Left lung (tissue), 10 donors: ENCODE results near the gene STMN1. TPM values are rescaled to one million over a fixed set of nuclear protein-coding genes. Genes with fewer than 3 reads are reported as not detected.

ENCODE experiments used
- ATAC-seq: fragments of 200-7000 bp; cut with Tn5 transposase; one replicate; pipeline ENCODE4 v1.9.1; 2020; ENCODE audit warnings: moderate library complexity
- DNase-seq, 4 donors: peaks; one replicate each; pipeline ENCODE4 v3.0.0-alpha.2; 2013 to 2020
- H3K27ac ChIP-seq, 2 donors: fragments of 200-600 bp; sonication (generic) in 1 of 2; one replicate each; pipeline versions ENCODE4 v1.5.0 to v1.8.0; 2020 to 2021
- H3K27me3 ChIP-seq, 2 donors: fragments of 200-600 bp; sonication (generic) in 1 of 2; one replicate each; pipeline versions ENCODE4 v1.5.0 to v1.8.0; 2020 to 2021
- H3K36me3 ChIP-seq, 2 donors: fragments of 200-600 bp; sonication (generic) in 1 of 2; one replicate each; pipeline versions ENCODE4 v1.5.0 to v1.8.0; 2020 to 2021
- H3K4me1 ChIP-seq, 2 donors: fragments of 200-600 bp; one replicate each; pipeline ENCODE4 v1.8.0; 2021
- H3K4me3 ChIP-seq, 2 donors: fragments of 200-600 bp; sonication (generic) in 1 of 2; one replicate each; pipeline versions ENCODE4 v1.5.0 to v1.8.0; 2020 to 2021; ENCODE audit warnings: mild to moderate bottlenecking in 1 of 2
- H3K9me3 ChIP-seq, 2 donors: fragments of 200-600 bp; sonication (generic) in 1 of 2; one replicate each; pipeline versions ENCODE4 v1.5.0 to v1.8.0; 2020 to 2021
- intact Hi-C, 2 donors: fragments of 100-400 bp; cut with DNase I; formaldehyde crosslinking; loops; one replicate each; pipeline versions ENCODE4 v1.11.2 to v1.14.2; 2022
- polyA plus RNA-seq, 6 donors: library from polyadenylated mRNA; unstranded; fragments of 120-200 nt; gene quantifications; one replicate each; pipeline ENCODE4 v1.2.1, GENCODE V29; 2013; ENCODE audit not compliant: insufficient read length in 6 of 6
- total RNA-seq, 2 donors: library from RNA; stranded (reverse); fragmentation: NEBNext Ultra II Directional; extraction: Animal tissue kit (Norgen Biotek cat#: 25700); gene quantifications; one replicate each; pipeline ENCODE4 v1.2.1, GENCODE V29; 2021
- TF ChIP-seq, protein P1 (sequence below), 2 donors: fragments of 200-600 bp; sonication (generic) in 1 of 2; IDR thresholded peaks; one replicate each; pipeline versions ENCODE4 v1.5.0 to v1.8.0; 2021; ENCODE audit warnings: antibody characterized with exemption in 2 of 2
- donor health status: DM: no; HTN: yes; CAD: no.
- donor health status: DM: no; HTN: no; CAD: no.

STMN1 gene
- total and polyA plus RNA-seq, 8 donors, result 50.7 to 1,392 (median 917) TPM

DNA sequence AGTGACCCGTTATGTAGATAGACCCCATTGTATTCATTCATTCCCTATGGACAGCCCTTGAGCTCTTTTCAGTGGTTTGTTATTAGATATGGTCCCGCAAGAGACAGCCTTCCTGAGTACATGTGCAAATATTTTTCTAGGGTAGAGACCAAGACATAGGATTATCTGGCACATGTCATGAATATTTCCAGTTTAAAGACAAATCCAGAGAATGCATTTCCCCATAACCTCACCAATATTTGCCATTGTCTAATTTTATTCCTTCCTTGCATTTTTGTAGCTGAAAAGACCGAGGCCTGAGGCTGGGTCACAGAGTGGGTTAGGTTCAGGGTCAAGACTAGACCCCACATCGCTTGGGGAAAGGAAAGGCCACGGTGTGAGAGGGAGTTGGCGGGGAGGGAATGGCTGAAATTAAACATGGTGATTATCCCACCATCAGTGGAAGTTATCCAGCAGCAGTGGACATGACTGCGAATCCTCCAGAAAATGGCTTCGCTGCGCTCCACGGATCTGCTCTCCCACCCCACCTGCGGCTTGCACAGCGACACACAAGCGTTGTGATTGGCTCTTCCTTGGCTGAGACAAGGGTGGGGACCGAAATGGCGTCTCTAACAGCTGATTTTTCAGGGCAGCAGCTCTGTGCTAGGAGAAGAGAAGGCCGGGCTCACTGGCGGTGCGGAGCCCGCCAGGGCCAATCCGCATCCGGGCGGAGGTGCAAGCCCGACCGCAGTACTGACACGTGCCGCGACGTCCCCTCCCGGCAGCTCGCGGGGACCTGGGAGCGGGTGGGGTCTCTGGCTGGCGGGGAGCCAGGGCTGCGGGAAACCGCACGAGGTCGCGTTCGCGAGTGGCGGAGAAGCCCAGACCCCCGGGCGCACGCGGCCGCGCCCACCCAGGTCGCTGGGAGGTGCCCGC lies 16.1 kb upstream of the STMN1 start:
- DNase-seq (peak in 3 of 4 donors; percentile 37 to 88 (median 56)), ATAC-seq (peak; percentile 75)
- peaks cover 0 to 10% of the 10 kb centered on the region in 2 donors for H3K27me3 ChIP-seq
- no peaks in the 10 kb centered on the region for H3K9me3 ChIP-seq
- peak overlapping the region; percentile 71 to 85 for H3K27ac ChIP-seq
- H3K4me3 ChIP-seq, result peak overlapping the region; percentile 35 to 52
- H3K36me3 ChIP-seq, result no peaks in the 10 kb centered on the region
- TF ChIP-seq, protein P1, sequence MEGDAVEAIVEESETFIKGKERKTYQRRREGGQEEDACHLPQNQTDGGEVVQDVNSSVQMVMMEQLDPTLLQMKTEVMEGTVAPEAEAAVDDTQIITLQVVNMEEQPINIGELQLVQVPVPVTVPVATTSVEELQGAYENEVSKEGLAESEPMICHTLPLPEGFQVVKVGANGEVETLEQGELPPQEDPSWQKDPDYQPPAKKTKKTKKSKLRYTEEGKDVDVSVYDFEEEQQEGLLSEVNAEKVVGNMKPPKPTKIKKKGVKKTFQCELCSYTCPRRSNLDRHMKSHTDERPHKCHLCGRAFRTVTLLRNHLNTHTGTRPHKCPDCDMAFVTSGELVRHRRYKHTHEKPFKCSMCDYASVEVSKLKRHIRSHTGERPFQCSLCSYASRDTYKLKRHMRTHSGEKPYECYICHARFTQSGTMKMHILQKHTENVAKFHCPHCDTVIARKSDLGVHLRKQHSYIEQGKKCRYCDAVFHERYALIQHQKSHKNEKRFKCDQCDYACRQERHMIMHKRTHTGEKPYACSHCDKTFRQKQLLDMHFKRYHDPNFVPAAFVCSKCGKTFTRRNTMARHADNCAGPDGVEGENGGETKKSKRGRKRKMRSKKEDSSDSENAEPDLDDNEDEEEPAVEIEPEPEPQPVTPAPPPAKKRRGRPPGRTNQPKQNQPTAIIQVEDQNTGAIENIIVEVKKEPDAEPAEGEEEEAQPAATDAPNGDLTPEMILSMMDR (IDR thresholded peaks at IDR 0.05), result no peak
- intact Hi-C loops, result no loop called here
- peaks cover 4 to 26% of the 10 kb centered on the region in 2 donors for H3K4me1 ChIP-seq

GRCh38 chr1:25918615-25919014 lies 12.4 kb upstream of the STMN1 start:
- H3K27me3 ChIP-seq, result peaks cover 0 to 10% of the 10 kb centered on the region in 2 donors
- H3K4me3 ChIP-seq, result no peak overlapping the region
- no peak for ATAC-seq
- intact Hi-C loops, result no loop called here
- H3K4me1 ChIP-seq, result peaks cover 0 to 16% of the 10 kb centered on the region in 2 donors
- no peak overlapping the region for H3K27ac ChIP-seq
- DNase-seq, result no peak
- H3K9me3 ChIP-seq, result no peaks in the 10 kb centered on the region
- H3K36me3 ChIP-seq, result no peaks in the 10 kb centered on the region
- TF ChIP-seq, protein P1 (IDR thresholded peaks at IDR 0.05), result no peak

DNA sequence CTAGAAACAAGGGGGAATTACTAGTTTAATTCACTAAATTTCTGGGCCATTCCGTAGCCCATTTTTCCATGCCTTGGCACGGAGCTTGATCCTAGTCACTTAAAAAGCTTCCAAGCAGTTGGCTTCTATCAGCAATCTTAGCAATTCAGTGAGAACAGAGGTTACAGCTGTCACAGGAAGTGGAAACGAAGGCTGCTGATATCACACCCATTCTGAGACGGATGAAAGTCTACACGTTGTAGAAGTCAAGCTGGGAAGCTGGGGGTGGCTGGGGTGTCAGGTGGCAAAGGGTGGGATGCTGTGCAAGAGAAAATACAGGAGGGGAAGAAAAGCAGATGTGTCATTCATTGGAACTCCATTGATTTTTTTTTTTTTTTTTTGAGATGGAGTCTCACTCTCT lies 11.8 kb upstream of the STMN1 start:
- Histone ChIP-seq H3K4me3 (no peak overlapping the region), H3K27me3 (peaks cover 0 to 7% of the 10 kb centered on the region in 2 donors), H3K9me3 (no peaks in the 10 kb centered on the region), H3K27ac (no peak overlapping the region), H3K36me3 (no peaks in the 10 kb centered on the region), H3K4me1 (peaks cover 0 to 10% of the 10 kb centered on the region in 2 donors)
- no peak for DNase-seq
- TF ChIP-seq, protein P1 (IDR thresholded peaks at IDR 0.05), result no peak
- no peak for ATAC-seq
- intact Hi-C loops, result no loop called here

DNA sequence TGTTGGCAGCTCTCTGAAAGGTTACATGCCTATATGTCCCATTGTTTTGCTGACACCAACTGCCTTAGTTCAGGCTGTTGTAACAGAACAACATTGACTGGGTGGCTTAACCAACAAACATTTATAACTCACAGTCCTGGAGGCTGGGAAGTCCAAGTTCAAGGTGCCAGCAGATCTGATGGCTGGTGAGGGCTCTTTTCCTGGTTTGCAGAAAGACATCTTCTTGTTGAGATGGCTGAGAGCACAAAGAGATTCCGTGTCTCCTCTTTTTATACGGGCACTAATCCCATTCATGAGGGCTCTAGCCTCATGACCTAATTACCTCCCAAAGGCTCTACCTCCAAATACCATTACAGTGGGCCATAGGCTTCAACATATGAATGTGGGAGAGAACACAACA lies 10.2 kb upstream of the STMN1 start:
- TF ChIP-seq, protein P1 (IDR thresholded peaks at IDR 0.05), result no peak
- H3K4me1 ChIP-seq, result no peaks in the 10 kb centered on the region
- H3K27me3 ChIP-seq, result no peaks in the 10 kb centered on the region
- H3K36me3 ChIP-seq, result no peaks in the 10 kb centered on the region
- no peaks in the 10 kb centered on the region for H3K9me3 ChIP-seq
- DNase-seq, result no peak
- intact Hi-C loops, result no loop called here
- no peak for ATAC-seq
- no peak overlapping the region for H3K27ac ChIP-seq
- H3K4me3 ChIP-seq, result no peak overlapping the region
